AG09309 (cell line): Measurements from ENCODE around the gene SLC1A7.

ENCODE experiments used
- DNase-seq: peaks from one replicate; pipeline ENCODE4 v3.0.0-alpha.2; 2010; ENCODE audit warnings: low read depth
- H3K4me3 ChIP-seq: 2 replicates; pipeline ENCODE4 v1.5.1; 2011; ENCODE audit warnings: mild to moderate bottlenecking, low read depth, low read length, moderate library complexity; ENCODE audit not compliant: control insufficient read depth
- TF ChIP-seq, protein P1 (sequence below): IDR thresholded peaks from 2 replicates; pipeline ENCODE4 v1.5.1; 2011; ENCODE audit warnings: mild to moderate bottlenecking, low read depth, low read length, inconsistent platforms; ENCODE audit not compliant: insufficient read depth, control insufficient read depth; ENCODE audit errors: missing control alignments

The SLC1A7 gene

DNA sequence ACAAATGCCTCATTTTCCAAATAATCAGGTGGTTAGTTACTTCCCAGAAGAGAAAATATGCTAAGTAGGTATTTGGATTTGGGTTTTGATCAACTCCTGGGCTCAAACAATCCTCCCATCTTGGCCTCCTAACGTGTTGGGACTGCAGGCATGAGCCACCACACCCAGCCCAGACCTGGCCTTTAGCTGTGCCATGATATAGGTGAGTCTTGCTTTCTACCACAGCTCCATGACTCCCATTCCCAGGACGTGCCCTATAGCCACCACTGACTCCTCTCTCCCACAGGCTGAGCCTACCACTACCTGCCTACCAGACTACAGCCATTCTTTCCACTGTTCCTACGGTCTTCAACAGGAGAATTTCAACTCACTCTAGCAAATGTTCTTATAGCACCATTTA lies 1.8 kb upstream of the SLC1A7 start:
- DNase-seq = no peak
- TF ChIP-seq, protein P1, sequence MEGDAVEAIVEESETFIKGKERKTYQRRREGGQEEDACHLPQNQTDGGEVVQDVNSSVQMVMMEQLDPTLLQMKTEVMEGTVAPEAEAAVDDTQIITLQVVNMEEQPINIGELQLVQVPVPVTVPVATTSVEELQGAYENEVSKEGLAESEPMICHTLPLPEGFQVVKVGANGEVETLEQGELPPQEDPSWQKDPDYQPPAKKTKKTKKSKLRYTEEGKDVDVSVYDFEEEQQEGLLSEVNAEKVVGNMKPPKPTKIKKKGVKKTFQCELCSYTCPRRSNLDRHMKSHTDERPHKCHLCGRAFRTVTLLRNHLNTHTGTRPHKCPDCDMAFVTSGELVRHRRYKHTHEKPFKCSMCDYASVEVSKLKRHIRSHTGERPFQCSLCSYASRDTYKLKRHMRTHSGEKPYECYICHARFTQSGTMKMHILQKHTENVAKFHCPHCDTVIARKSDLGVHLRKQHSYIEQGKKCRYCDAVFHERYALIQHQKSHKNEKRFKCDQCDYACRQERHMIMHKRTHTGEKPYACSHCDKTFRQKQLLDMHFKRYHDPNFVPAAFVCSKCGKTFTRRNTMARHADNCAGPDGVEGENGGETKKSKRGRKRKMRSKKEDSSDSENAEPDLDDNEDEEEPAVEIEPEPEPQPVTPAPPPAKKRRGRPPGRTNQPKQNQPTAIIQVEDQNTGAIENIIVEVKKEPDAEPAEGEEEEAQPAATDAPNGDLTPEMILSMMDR = no peak
- no peak overlapping the region for H3K4me3 ChIP-seq

DNA sequence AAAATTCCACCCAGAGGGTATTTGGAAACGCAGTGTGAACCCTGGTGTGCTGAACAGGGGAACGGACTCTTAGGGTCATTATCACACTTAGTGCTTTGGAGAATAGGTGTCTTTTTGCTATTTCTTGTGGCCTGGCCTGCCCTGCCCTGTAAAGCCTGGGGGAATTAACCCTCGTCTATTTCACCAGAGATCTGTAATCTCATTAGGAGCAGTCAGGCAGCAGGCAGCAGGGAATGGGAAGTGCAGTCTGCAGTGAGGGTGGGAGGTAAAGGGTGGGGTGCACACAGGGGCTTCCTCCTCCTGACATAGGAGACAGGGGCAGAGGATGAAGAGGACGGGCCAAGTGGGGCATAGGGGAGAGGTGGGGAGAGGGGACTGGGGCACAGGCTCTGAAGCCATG lies 1.1 kb upstream of the SLC1A7 start:
- TF ChIP-seq, protein P1 = no peak
- H3K4me3 ChIP-seq = no peak overlapping the region
- no peak for DNase-seq

DNA sequence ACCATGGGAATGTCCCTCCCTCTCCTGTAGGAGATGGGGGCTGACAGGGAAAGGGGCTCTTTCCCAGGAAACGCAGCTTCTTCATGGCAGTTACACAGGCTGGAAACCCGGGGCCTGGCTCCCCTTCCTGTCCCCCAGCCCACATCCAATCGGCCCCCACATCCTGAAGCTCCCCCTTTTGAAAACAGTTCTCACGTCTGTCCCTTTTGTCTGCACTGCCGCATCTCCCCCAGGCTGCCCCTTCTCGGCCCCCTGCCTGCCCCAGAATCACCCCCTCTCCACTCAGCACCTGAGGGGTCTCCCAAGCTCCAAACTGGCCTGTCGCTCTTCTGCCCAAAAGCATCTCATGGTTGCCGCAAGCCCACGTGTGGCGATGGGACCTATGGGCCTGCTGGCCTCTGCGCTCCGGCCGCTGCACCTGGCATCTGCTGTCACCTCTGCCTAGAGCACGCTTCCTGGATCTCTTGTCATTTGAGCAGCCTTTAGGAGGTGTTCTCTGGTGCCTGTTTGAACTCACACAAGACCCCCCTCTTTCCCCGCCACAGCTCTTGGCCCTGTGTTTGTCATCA lies 867 bp downstream of the SLC1A7 start:
- TF ChIP-seq, protein P1 = no peak
- no peak for DNase-seq

DNA sequence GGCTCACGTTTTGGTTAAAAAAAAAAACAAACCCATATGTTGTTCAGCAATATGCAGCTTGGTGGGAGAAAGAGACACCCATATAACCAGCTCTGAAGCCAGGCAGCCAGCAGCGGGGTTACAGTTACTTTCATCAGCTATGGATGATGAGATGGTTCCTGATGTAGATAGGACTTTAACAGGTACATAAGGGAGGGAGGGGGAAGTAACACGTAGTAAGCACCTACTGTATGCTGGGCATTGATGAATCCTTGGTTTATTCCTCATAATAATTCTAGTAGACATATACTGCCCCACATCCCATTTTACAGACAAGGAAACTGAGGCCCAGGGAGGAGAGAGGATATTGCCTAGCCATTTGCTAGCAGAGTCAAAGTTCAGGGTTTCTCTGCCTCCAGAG lies 2.0 kb downstream of the SLC1A7 start:
- H3K4me3 ChIP-seq = no peak overlapping the region
- DNase-seq = no peak
- TF ChIP-seq, protein P1 = no peak

More for the DNA sequence above, 867 bp downstream of the SLC1A7 start:
- no peak overlapping the region for H3K4me3 ChIP-seq

DNA sequence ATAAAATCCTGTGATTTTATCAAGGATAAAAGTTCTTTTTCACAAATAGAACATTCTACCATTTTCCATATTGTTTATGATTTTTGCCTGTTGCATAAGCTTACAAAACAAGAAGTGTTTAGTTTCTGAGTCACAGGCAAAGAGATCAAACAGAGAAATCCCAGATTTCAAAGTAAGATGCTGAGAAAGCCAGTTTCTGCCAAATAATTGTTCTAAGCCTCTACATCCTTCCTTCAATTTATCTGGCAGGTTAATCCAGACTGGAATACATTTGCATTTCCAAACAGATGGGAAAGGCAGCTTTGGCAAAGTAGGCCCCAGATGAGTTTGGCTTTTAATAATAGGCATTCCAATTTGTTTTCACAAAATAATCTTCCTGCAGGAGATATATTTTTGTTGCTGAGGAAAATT lies 2.5 kb downstream of the SLC1A7 start:
- no peak for DNase-seq
- H3K4me3 ChIP-seq = no peak overlapping the region
- TF ChIP-seq, protein P1 = no peak

DNA sequence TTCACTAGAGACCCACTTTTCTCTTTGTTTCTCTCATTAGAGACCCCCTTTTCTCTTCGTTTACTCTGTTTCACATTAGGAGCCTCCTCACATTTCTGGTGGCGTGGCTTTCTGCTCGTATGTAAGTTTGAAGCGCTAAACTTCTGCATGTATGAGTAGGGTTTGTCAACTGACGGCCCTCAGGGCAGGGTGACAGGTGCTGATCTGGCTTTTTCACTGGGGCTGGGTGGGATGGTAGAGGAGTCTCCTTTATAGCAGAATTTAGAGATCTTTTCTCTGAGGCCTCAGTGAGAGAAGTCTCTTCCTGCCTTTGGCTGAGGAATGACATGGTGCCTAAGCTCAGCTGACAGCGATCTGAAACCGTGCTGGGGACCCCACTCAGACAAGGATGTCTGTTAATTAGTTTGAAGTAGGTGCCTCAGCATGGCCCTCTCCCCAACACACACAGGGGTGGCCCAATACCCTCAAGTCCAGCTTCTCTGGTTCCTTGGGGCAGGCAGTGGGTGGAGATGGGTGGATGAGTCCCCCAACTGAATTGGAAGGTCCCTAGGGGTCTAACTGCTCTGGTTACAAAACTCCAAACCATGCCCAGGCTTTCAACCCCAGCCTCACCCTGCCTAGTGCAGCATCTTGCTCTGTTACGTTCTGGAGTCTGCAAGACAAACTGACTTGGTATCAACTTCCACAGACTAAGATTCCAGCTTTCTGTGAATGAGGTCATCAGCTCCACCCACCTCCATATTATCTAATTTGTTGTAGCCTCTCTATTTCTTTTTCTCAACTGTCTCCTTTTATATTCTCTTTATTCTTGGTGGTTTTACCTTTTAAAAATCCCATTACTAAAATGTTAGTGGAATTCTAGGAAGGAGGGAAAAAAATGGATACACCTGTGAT lies 3.2 kb downstream of the SLC1A7 start:
- TF ChIP-seq, protein P1 = no peak
- DNase-seq = no peak
- H3K4me3 ChIP-seq = no peak overlapping the region
